ENCODE measurements around the gene CPNE1.
"Not testable (repeated sequence)": the region's sequence is repeated elsewhere in the genome, so short reads cannot be mapped to it uniquely, and the experiment has no call there.

The CPNE1 gene

GRCh38 chr20:35664466-35665206, at the start of gene CPNE1, which contains the start of gene RBM12:
TSS of gene CPNE1 (minus strand) at chr20:35664900. CDS start at chr20:35632923, 31,977 bp downstream.
TSS of gene RBM12 (minus strand) at chr20:35664900. CDS start at chr20:35655322, 9,578 bp downstream.
- peak; percentile 91 for DNase-seq

DNA sequence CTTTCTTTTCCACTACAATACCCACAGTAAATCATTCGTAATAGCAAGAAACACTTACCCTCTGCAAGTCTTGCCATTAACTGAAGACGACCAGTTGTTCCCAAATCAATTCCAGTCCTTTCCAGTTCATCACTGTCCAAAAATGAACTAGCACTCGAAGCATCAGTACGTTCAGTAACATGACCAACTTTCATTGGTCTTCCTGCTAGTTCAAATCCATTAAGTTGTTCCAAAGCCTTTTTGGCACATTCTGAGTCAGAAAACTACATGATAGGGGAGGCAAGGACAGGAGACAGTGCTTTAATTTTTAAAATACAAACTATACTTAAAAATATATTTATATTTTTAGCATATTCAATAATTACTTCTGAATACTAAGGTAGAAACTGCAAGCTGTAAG, 49.4 kb upstream of the CPNE1 start:
- DNase-seq = no peak

DNA sequence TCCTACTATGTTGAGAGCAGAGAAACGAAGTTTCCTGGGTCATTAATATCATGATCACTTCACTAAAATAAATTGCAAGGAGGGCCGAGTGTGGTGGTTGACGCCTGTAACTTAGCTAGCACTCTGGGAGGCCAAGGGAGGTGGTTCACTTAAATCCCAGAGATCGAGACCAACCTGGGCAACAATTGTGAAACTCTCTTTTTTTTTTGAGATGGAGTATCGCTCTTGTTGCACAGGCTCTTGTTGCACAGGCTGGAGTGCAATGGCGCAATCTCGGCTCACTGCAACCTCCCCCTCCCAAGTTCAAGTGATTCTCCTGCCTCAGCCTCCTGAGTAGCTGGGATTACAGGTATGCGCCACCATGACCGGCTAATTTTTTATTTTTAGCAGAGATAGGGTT, 48.4 kb upstream of the CPNE1 start:
- DNase-seq = not testable (repeated sequence)

- no peak for DNase-seq
These were observed 47.0 kb upstream of the CPNE1 start for GRCh38 chr20:35711588-35712209.

- DNase-seq = no peak
These were observed 46.3 kb upstream of the CPNE1 start for GRCh38 chr20:35710884-35711587.

DNA sequence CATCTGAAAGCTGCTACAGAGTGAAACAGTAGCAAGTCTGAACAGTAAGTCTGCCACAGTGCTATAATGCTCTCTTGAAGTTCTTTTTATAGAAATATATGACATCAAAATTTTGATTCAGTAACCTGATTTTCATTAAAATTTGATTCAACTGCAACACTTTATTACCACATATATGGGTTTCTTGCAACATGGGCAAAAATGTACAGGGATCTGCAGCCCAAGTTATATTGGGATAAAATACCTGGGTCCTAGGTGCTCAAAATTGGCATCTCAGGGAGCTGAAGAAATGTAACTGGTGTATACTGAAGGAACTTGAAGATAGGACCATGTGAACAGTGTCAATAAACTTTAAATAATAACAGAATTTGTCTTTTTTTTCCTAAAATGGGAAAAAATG, 45.3 kb upstream of the CPNE1 start:
- no peak for DNase-seq

DNA sequence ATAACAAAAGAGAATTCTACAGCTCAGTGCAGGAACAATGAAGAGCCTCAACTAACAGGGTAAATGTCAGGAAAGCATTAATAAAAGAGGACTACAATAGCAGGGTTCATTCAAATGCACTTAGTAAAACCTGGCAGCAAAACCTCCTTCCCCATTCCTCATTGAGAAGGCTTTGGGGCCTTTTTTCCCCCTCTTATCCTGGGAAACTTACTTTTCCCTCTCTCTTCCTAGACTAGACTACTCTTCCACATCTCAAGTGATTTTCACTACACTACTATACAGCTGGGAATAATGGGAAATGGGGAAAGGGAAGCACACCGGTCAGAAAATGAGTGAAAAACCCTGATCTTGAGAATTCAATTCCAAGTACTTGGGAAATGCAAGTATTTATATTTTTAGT, 44.6 kb upstream of the CPNE1 start:
- DNase-seq = no peak

- DNase-seq = no peak
These were observed 43.8 kb upstream of the CPNE1 start for GRCh38 chr20:35708502-35708901.

DNA sequence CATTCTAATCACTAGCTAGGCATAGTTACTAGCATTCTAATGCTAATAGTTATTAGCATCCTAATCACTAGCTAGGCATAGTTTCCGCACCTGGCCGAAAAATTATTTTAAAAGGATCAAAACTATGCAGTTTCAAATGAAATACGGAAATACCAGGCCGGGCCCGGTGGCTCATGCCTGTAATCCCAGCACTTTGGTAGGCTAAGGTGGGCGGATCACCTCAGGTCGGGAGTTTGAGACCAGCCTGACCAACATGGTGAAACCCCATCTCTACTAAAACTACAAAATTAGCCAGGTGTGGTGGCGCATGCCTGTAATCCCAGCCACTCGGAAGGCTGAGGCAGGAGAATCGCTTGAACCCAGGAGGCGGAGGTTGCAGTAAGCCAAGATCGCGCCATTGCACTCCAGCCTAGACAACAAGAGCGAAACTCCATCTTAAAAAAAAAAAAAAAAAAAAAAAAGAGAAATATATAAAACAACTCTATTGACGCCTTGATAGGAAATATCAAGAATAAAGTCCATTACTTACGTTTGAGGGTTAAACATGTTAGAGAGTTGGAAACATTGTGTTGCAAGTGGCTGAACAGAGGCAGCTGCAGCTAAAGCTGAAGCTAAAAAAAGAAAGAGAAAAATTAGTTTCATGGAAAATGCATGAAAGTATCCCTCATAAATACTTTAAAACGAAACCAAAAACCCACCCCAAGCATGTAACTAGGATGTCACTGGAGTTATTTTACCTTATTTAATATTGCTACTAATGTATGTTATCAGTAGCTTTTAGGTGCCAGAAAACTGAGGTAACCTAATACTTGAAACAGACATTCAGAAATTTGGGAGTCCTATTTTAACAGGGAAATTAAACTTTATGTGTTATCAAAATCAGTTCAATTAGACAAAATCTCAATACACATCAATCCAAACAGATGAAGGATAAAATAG, 42.2 kb upstream of the CPNE1 start:
- DNase-seq = not testable (repeated sequence)

DNA sequence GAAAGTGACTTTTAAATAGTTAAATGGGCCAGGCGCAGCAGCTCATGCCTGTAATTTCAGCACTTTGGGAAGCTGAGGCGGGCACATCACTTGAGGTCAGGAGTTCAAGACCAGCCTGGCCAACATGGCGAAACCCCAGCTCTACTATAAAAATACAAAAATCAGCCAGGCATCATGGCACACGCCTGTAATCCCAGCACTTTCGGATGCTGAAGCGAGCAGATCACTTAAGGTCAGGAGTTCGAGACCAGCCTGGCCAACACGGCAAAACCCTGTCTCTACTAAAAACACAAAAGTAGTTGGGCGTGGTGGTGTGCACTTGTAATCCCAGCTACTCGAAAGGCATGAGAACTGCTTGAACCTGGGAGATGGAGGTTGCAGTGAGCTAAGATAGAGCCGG, 41.2 kb upstream of the CPNE1 start:
- not testable (repeated sequence) for DNase-seq

DNA sequence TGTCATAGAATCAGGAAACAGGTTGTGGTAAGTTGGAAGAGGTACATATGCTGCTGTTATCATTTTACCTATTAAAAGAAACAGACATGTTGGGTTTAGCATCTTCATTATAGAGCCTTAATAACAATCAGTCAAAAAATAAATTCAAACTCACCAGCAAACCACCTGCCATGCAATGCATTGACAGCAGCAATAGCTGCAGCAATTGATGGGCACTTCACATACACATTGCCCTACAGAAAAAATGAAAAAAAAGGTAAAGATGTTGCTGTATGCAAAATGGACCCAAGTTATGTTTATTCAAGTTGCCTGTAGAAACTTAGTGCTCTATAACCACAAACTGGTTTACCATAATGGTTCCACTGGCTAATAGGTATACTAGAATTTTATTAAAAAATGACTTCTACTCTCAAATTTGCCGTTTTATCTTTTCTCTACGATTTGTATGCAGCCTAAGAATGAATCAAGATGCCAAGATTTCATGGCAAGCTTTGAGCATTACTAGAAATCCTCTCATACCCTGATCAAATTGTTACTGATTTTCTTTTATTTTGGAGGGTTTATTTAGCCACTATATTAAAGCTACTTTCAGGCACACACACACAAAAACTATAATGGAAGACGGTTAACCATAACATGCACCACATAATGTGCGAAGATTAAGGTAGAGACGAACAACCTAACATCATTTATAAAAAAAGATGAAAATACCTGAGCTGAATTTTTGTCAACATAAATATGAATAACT, 40.0 kb upstream of the CPNE1 start:
- no peak for DNase-seq

DNA sequence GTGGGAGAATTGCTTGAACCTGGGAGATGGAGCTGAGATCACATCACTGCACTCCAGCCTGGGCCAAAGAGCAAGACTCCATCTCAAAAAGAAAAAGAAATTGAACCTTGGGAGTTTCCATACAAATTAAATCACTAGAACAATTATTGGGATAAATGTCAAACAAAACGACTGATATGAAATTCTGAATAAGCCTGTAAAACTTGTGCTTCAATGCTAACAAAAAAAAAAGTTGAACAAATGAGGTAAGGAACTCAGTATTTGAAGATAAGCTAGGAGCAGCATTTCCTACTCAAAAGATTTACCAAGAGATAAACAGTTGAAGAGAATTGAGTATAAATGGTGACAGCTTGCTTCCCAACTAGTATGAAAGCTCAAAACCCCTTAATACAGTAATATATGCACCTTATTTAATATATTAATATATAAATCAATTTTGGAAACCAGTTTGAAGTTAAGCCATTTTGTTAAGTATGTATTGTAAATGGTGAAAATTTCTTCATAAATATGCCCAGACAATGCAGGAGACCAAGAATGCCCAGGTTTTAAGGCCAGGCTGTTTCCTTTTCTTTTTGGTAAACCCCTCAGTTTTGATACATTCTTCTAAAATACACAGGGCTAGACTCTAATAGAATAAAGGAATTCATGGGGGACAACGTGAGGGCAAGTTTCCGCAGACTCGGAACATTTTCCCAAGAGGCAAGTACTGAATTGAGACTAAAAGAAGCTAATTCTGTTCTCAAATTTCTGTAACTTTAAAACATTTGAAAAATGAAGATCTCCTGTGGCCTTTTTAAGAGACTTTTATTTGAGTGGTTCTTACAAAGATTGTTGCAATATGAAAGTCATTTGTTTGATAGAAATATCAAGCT, 38.4 kb upstream of the CPNE1 start:
- no peak for DNase-seq

DNA sequence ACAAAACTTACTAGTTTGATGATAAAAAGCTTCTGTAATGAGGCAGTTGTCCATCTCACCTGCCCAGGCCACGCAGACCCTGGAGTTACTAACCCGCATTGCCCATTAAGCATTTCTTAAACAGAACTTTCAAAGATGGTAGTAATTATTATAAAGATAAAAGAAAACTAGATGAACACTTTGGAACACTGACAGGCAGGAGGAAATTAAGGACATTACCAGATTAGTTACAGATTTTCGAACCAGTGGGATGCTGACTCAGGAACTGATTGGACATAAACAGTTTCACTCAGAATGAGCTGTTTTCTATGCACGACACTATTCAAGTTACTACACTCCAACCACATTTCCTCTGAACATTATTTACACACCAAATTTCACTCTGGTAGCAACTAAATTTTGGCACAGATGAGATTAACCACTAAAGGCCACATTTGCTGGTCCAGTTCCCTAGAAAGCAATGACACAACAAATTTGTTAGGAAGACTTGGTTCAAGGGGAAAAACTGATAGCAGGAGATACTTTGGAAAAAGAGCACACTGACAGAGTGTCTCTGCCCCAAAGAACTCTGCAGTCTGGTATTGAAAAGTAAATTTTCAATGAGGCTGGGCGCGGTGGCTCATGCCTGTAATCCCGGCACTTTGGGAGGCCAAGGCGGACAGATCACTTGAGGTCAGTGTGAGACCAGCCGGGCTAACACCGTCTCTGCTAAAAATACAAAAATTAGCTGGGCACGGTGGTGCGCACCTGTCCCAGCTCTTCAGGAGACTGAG, 37.5 kb upstream of the CPNE1 start:
- DNase-seq = no peak

GRCh38 chr20:35700625-35701148, 36.0 kb upstream of the CPNE1 start:
- DNase-seq = no peak

GRCh38 chr20:35699957-35700624, 35.4 kb upstream of the CPNE1 start:
- no peak for DNase-seq

DNA sequence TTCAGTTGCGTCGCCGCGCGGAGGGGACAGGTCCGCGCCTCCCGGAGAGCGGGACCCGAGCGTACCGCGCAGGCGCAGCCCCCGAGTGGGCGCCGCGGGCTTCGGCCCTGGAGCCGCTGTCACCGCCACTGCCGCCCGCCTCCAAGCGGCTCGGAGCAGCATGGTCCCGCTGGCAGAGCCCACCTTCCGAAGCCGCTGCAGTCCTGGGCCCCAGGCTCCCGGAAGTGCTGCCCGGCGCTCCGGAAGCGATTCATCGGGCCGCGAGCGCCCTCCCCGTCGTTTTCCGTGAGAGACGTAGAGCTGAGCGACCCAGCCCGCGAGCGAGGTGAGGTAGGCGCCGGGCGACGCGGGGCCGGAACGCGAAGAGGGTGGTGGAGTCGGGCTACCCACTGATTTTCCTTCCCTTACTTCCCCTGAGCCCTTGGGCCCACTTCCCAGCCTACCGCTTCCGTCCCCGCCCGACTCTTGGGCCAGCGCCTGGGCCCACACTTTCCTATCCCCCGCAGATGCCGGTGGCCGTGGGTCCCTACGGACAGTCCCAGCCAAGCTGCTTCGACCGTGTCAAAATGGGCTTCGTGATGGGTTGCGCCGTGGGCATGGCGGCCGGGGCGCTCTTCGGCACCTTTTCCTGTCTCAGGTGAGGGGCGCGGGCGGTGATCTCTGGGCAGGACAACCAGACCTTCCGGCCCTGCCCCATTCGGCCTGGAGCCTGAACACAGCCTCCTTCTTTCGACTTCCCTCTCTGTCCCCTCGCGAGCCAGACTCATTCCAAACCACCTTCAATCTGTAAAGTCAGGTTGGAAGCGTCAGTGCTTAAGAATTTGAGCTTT, 34.6 kb upstream of the CPNE1 start, which contains the start of the genes NFS1 and ROMO1:
TSS of gene NFS1 (minus strand) at position 226 of the 830 bp plus-strand sequence. CDS start at position 162, 64 bp downstream.
TSS of gene ROMO1 (plus strand) at position 279 of the 830 bp plus-strand sequence. CDS start at position 507, 228 bp downstream.
- peak; percentile 85 for DNase-seq

DNA sequence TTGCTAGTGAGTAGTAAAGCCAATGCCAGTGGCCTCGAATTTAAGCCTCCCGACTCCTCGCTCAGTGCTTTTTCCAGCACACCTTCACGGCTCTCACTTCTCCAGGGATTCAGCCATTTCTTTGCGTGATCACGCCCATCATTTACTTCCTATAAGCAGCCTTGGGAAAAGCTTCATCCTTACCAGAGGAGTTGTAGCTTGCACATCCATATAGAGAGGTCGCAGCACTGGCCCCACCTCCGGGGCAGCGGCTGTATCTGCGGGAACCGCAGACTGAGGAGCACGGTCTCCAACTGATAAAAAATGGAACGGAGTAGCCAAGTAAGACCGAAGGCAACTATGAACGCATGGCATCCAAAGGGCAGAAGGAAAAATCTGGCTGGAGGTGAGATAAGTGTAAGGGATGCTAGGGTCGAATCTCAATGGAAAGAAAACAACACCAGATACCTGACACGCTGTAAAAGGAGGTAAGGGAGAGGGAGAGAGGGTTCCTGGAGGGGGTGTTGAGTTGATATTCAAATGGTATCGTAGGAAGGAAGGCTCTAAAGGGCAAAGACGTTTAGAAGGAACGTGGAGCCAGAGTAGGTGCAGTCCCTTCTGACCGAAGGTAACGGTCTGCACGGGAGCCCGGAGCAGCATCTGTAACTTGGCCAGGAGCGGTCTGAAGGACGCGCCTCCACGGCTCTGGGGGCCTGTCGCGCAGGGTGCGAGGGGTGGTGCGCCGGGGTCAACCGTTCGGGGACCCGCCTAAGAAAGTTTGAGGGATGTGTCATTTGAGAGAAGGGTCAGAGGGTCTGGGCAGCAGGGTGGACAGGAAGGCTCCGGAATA, 33.8 kb upstream of the CPNE1 start:
- DNase-seq = no peak

Data from activated CD8-positive, alpha-beta memory T cell treated with anti-CD3 and anti-CD28 coated beads, Interleukin-2, amount 50 U/mL, for 4 hours (primary cell).